Body of pancreas (tissue), 4 donors: ENCODE results near the gene HTR3B.

Source experiments
- CTCF ChIP-seq, 7 experiments: fragments of 450-650 bp in 4 of 7; fragments of 200-600 bp in 3 of 7; sonication (generic) in 3 of 7; IDR thresholded peaks; one replicate each; pipeline ENCODE4 v1.5.1; 2016 to 2019; ENCODE audit warnings: antibody characterized with exemption in 7 of 7
- POLR2A ChIP-seq, 3 donors: fragments of 450-650 bp; IDR thresholded peaks; one replicate each; pipeline ENCODE4 v1.6.1; 2016; ENCODE audit warnings: antibody characterized with exemption in 3 of 3, mild to moderate bottlenecking in 2 of 3

- TF ChIP-seq CTCF (IDR thresholded peaks at IDR 0.05) (no peak), POLR2A (IDR thresholded peaks at IDR 0.05) (no peak)
These were observed 33.3 kb downstream of the HTR3B start for GRCh38 chr11:113937918-113938317.
